ENCODE measurements around the gene TMBIM4.

The TMBIM4 gene

DNA sequence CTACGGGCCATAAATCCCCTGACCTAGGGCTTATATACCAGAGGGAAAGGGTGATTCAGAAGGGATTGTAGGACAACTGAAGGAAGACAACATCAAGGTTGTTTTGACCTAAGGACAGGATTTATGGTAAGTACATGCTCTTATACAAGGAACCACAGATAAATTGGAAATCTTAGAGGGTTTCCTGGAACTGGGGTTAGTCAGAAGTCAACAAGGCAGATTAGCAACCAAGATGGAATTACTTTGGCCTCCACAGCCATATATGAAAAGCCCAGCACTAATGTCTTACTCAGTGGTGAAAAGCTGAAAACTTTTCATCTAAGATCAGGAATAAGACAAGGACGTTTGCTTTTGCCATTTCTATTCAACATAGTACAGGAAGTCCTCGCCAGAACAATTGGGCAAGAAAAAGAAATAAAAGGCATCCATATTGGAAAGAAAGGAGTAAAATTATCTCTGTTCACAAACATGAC, 5.4 kb downstream of the TMBIM4 start:
- H3K4me3 ChIP-seq (ENCODE audit: low read depth, low read length): no peak overlapping the region
- TF ChIP-seq, protein P1, sequence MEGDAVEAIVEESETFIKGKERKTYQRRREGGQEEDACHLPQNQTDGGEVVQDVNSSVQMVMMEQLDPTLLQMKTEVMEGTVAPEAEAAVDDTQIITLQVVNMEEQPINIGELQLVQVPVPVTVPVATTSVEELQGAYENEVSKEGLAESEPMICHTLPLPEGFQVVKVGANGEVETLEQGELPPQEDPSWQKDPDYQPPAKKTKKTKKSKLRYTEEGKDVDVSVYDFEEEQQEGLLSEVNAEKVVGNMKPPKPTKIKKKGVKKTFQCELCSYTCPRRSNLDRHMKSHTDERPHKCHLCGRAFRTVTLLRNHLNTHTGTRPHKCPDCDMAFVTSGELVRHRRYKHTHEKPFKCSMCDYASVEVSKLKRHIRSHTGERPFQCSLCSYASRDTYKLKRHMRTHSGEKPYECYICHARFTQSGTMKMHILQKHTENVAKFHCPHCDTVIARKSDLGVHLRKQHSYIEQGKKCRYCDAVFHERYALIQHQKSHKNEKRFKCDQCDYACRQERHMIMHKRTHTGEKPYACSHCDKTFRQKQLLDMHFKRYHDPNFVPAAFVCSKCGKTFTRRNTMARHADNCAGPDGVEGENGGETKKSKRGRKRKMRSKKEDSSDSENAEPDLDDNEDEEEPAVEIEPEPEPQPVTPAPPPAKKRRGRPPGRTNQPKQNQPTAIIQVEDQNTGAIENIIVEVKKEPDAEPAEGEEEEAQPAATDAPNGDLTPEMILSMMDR (IDR thresholded peaks at IDR 0.05; ENCODE audit: low read depth, low read length, missing control alignments): no peak
- DNase-seq (ENCODE audit: low read depth): no peak

DNA sequence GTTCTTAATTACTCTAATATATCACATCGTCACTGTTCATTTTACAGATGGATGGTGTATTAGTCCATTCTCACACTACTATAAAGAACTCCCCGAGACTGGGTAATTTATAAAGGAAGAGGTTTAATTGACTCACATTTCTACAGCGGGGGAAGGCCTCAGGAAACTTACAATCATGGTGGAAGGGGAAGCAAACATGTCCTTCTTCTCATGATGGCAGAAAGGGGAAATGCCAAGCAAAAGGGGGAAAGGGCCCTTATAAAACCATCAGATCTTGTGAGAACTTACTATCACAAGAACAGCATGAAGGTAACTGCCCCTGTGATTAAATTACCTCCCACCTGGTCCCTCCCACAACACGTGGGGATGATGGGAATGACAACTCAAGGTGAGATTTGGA, 6.5 kb downstream of the TMBIM4 start:
- TF ChIP-seq, protein P1 (IDR thresholded peaks at IDR 0.05; ENCODE audit: low read depth, low read length, missing control alignments): no peak
- DNase-seq (ENCODE audit: low read depth): no peak

DNA sequence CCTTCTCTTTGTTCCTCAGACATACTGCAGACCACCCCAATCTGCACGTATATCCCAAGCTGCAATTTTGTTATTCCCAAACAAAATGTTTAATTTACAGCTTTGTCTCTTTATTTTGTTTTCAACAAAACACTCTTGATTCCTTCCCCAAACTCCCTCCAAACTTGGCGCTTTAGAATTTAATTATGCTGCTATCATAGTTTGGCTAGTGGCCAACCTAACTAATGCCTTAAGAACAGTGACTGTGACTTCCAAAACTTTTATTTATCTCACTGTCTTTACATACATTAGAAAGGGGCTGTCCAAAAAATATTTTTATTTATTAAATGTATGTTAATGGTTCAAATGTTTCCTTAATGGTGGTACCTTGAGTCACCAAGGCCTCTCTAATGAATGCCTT, 7.1 kb downstream of the TMBIM4 start:
- no peak for DNase-seq (ENCODE audit: low read depth)
- TF ChIP-seq, protein P1 (IDR thresholded peaks at IDR 0.05; ENCODE audit: low read depth, low read length, missing control alignments): no peak

More for the DNA sequence above, 6.5 kb downstream of the TMBIM4 start:
- no peak overlapping the region for H3K4me3 ChIP-seq (ENCODE audit: low read depth, low read length)

DNA sequence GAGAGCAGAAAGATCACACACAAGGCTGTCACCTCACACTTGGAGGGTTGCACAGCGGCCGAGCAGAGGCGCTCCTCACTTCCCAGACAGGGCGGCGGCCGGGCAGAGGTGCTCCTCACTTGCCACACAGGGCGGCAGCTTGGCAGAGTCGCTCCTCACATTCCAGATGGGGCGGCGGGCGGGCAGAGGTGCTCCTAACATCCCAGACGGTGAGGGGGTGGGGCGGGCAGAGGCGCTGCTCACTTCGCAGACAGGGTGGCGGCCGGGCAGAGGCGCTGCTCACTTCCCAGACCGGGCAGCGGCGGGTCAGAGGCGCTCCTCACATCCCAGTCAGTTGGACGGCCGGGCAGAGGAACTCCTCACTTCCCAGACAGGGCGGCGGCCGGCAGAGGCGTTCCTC, 9.1 kb downstream of the TMBIM4 start:
- no peak overlapping the region for H3K4me3 ChIP-seq (ENCODE audit: low read depth, low read length)
- TF ChIP-seq, protein P1 (IDR thresholded peaks at IDR 0.05; ENCODE audit: low read depth, low read length, missing control alignments): no peak
- no peak for DNase-seq (ENCODE audit: low read depth)

More for the DNA sequence above, 7.1 kb downstream of the TMBIM4 start:
- no peak overlapping the region for H3K4me3 ChIP-seq (ENCODE audit: low read depth, low read length)

DNA sequence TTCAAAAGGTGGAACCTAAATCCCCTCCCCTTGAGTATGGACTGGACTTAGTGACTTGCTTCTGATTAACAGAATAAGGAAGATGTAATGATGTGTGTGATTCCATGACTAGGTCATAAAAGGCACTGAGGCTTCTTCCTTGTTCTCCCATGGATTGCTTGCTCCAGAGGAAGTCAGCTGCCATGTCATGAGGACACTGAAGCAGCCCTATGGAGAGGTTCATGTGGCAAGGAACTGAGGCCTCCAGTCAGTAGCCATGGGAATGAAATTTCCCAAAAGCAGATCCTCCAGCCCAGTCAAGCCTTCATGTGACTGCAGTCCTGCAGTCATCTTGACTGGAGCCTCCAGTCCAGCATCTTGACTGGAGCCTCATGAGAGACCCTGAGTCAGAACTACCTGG, 10.7 kb downstream of the TMBIM4 start:
- no peak overlapping the region for H3K4me3 ChIP-seq (ENCODE audit: low read depth, low read length)
- TF ChIP-seq, protein P1 (IDR thresholded peaks at IDR 0.05; ENCODE audit: low read depth, low read length, missing control alignments): no peak
- no peak for DNase-seq (ENCODE audit: low read depth)

DNA sequence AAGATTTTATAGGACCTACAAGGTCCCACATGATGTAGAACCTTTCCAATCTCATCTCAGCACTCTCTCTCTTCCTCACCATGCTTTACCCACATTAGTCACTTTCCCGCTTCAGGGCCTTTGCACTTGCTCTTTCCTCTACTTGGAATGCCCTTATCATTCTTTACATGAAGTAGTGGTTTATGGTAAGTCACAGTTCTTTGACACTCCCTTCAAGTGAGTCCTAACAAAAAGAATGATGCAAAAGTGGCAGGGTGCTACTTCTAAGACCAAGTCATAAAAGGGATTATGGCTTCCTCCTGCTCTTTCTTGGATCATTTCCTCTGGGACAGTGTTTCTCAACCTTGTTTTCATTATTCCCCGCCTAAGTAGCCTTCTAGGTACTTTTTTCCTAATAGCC, 13.1 kb downstream of the TMBIM4 start:
- TF ChIP-seq, protein P1 (IDR thresholded peaks at IDR 0.05; ENCODE audit: low read depth, low read length, missing control alignments): no peak
- H3K4me3 ChIP-seq (ENCODE audit: low read depth, low read length): no peak overlapping the region
- no peak for DNase-seq (ENCODE audit: low read depth)

DNA sequence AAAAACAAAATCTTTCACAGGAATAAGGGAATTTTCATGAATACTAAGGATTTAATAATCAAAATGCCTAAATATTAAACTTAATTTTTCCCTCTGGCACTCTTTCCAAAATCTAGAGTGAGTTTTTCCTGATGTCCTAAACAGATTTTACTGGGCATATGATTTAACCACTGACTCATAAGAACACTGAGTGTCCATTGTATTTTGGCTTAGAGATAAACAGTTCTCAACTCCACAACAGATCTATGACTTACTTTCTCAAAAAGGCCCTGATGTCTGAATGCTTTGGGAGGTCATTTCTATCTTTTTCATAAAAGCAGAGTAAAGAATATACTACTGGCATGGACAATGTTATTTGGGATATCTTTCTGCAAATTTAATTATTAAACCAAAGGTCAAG, 15.0 kb downstream of the TMBIM4 start:
- no peak overlapping the region for H3K4me3 ChIP-seq (ENCODE audit: low read depth, low read length)
- no peak for DNase-seq (ENCODE audit: low read depth)
- TF ChIP-seq, protein P1 (IDR thresholded peaks at IDR 0.05; ENCODE audit: low read depth, low read length, missing control alignments): no peak

Measured in GM12864 (cell line).